ENCODE measurements around the gene CBX8. TPM values are rescaled to one million over a fixed set of nuclear protein-coding genes. Genes with fewer than 3 reads are reported as not detected.

The CBX8 gene
- total and polyA plus RNA-seq, 2 of the 8 experiments (the other 6 are each of a cell fraction or from before 2014, with no cell fraction given) = 0.09 to 2.1 TPM

DNA sequence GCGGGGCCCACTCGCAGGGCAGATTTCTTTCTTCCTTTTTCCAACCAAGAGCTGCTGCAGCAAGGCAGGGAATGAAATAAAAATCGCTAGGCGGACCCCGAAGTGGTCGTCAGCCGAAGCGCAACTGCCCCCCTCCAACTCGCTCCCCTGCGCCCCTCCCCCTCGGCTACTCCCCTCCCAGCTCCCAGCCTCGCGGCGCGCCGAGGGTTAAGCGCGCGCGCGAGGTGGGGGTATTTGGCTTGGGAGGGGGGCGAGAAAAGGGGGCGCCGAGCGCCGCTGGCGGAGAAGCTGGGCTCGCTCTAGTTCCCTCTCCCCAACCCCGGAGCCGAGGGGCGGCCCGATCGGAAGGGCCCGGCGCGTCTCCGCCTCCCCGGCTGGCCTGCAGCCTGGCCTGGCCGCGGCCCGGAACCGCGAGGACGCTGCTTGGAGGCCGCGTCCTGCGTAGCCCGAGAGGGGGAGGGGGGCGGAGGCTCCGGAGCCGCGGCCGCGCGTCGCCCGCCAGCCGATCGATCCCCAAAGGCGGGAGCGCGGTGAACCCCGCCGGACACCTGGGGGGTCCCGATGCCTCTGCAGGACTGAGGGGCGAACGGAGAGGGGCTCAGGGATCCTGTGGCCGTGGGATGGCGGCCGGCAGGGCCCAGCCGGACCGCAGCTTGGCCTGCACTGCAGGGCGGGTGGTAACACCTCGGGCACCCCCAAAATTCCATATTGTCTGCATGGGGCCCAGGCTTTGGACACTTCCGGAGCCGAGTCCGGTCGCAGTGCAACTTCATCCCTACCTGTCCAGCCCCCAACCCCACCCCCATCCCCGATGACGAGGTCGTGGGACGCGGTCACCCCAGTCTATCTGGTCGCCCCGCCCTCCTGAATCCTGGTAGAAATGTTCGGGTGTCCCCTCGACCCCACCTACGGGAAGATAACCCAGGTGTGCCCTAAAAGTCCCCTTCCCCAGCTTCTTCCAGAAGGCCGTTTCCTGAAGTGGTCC is 47.2 kb upstream of the CBX8 start:
- no peak overlapping the region for H3K56ac ChIP-seq (replicated peaks; ENCODE audit: insufficient read length, low read depth, low read length)
- peaks cover 0 to 23% (median 15%) of the 10 kb centered on the region in 4 experiments; a peak in 5 of 7 replicates for H3K4me1 ChIP-seq (replicated peaks in 1 of 4; ENCODE audit: control insufficient read depth in 3 of 4, insufficient read depth in 4 of 4, low read length in 3 of 4)
- peak overlapping the region; percentile 34 to 60 (median 46) for H3K4me3 ChIP-seq (ENCODE audit: extremely low read depth in 1 of 4, insufficient read depth in 2 of 4, low read depth in 3 of 4, low read length in 4 of 4)
- H3K23ac ChIP-seq (ENCODE audit: insufficient read length) = no peak overlapping the region
- peak overlapping the region; percentile 77 to 90 for H3K4me2 ChIP-seq (ENCODE audit: insufficient read depth in 1 of 2, low read depth in 2 of 2, low read length in 2 of 2)
- H3K79me2 ChIP-seq (ENCODE audit: control insufficient read depth in 1 of 2, insufficient read depth in 2 of 2, low read length in 2 of 2) = no peaks in the 10 kb centered on the region
- no peak overlapping the region for H3K4ac ChIP-seq (replicated peaks; ENCODE audit: insufficient read length, low read depth, low read length)
- H4K8ac ChIP-seq (ENCODE audit: extremely low read depth, insufficient read depth, low read length) = peak overlapping the region; percentile 89
- H2BK20ac ChIP-seq (ENCODE audit: low read length) = peak overlapping the region; percentile 80; the same call in 1 of the 2 replicates
- H2BK120ac ChIP-seq (replicated peaks; ENCODE audit: low read depth, low read length) = no peak overlapping the region
- peak overlapping the region; percentile 60; the same call in 1 of the 2 replicates for H2BK12ac ChIP-seq (ENCODE audit: low read depth, low read length)
- peaks cover 6 to 8% of the 10 kb centered on the region in 2 experiments for H4K20me1 ChIP-seq (replicated peaks in 1 of 2; ENCODE audit: control insufficient read depth in 1 of 2, insufficient read depth in 2 of 2, low read length in 2 of 2)
- peaks cover 0 to 16% (median 0%) of the 10 kb centered on the region in 4 experiments; a peak in 1 of 8 replicates for H3K36me3 ChIP-seq (ENCODE audit: control insufficient read depth in 2 of 4, insufficient read depth in 4 of 4, low read length in 3 of 4)
- DNase-seq (ENCODE audit: low read depth in 1 of 2, low spot score in 2 of 2) (peak in 1 of 2 experiments; percentile 78), FAIRE-seq (no peak)
- ChIA-PET POLR2A (ENCODE audit: partially characterized antibody) (interaction anchor here (1.0 to 7.6 kb wide), 3 partner anchors 8 to 75 kb away, joined by 3 to 111 read pairs (median 4); no protein-coding TSS in a partner anchor), CTCF (ENCODE audit: partially characterized antibody) (interaction anchor here (0.7 to 11.6 kb wide), 23 partner anchors 9 to 140 kb away, joined by 3 to 181 read pairs (median 5); no protein-coding TSS in a partner anchor)
- H2BK15ac ChIP-seq (ENCODE audit: low read length) = peak overlapping the region; percentile 72; the same call in 1 of the 2 replicates
- H2BK5ac ChIP-seq (ENCODE audit: low read depth, low read length) = no peak overlapping the region; the same call in 1 of the 2 replicates
- H3K79me1 ChIP-seq (ENCODE audit: low read depth, low read length) = no peaks in the 10 kb centered on the region
- no peak overlapping the region for H2AFZ ChIP-seq (ENCODE audit: low read length)
- H3K23me2 ChIP-seq (ENCODE audit: low read depth, low read length) = peaks cover 6% of the 10 kb centered on the region; the same call in 1 of the 2 replicates
- no peak overlapping the region for H4K5ac ChIP-seq (ENCODE audit: insufficient read length, low read depth, low read length)
- no peak overlapping the region for H3K9ac ChIP-seq (replicated peaks in 1 of 4; ENCODE audit: extremely low read depth in 1 of 4, low read depth in 3 of 4, low read length in 3 of 4)
- no peak overlapping the region for H2AK5ac ChIP-seq (ENCODE audit: low read depth, low read length)
- H3K9me3 ChIP-seq (ENCODE audit: insufficient read depth in 2 of 2, low read depth in 1 of 2, low read length in 1 of 2) = peaks cover 0 to 8% of the 10 kb centered on the region in 2 experiments; a peak in 2 of 4 replicates
- no peak overlapping the region for H3K14ac ChIP-seq (ENCODE audit: insufficient read length)
- H3K27ac ChIP-seq (ENCODE audit: low read depth, low read length) = no peak overlapping the region
- H3K27me3 ChIP-seq (replicated peaks in 1 of 4; ENCODE audit: control insufficient read depth in 3 of 4, extremely low read depth in 1 of 4, insufficient read depth in 3 of 4, low read length in 3 of 4) = peaks cover 61 to 69% (median 68%) of the 10 kb centered on the region in 4 experiments
- no peak overlapping the region; the same call in 1 of the 2 replicates for H3K18ac ChIP-seq (ENCODE audit: extremely low read depth, low read length)
- H4K91ac ChIP-seq (replicated peaks; ENCODE audit: insufficient read length, low read length) = no peak overlapping the region
- WGBS, 2 experiments (ENCODE audit: extremely low coverage in 1 of 2, insufficient coverage in 1 of 2, insufficient read length in 1 of 2, insufficient replicate concordance in 2 of 2, low coverage in 1 of 2, low lambda C conversion rate in 2 of 2, missing lambda C conversion rate in 1 of 2) = 3% methylated on average over 29 of the region's 89 CpGs; no CpG with 5 or more reads in 1 of the 2 experiments
- no peak for TF ChIP-seq SIX5 (IDR thresholded peaks at IDR 0.05; ENCODE audit: low read depth, low read length)
- TF ChIP-seq CHD1 (IDR thresholded peaks at IDR 0.05; ENCODE audit: low read depth, low read length) = no peak
- no peak for TF ChIP-seq ZNF274 (IDR thresholded peaks at IDR 0.05; ENCODE audit: borderline replicate concordance, extremely low read depth, low read length)
- TF ChIP-seq KDM4A (IDR thresholded peaks at IDR 0.05; ENCODE audit: low read depth, low read length, severe bottlenecking) = peak; percentile 45
- TF ChIP-seq E2F6 (IDR thresholded peaks at IDR 0.05) = peak; percentile 43; the same call in 1 of the 2 replicates
- no peak for TF ChIP-seq BACH1 (IDR thresholded peaks at IDR 0.05; ENCODE audit: low read length)
- TF ChIP-seq GTF2F1 (IDR thresholded peaks at IDR 0.05; ENCODE audit: borderline replicate concordance, low read depth, low read length) = no peak
- no peak for TF ChIP-seq POU5F1 (IDR thresholded peaks at IDR 0.05; ENCODE audit: low read depth, low read length)
- TF ChIP-seq CTBP2 (IDR thresholded peaks at IDR 0.05; ENCODE audit: borderline replicate concordance, insufficient read depth, insufficient read length, low read length) = peak; percentile 58
- no peak for TF ChIP-seq TBP (IDR thresholded peaks at IDR 0.05; ENCODE audit: low read depth, low read length)

Measured in H1 (cell line).